Stimulated activated CD4-positive, alpha-beta T cell treated with anti-CD3 and anti-CD28 coated beads, TNF-alpha, amount 100 ng/mL, for 24 hours (primary cell): ENCODE data around the gene CDC16.

Experiments used
- DNase-seq, 3 experiments: peaks; one replicate each; pipeline ENCODE4 v3.0.0-alpha.2; 2020; ENCODE audit warnings: low read depth in 3 of 3

Gene CDC16

DNA sequence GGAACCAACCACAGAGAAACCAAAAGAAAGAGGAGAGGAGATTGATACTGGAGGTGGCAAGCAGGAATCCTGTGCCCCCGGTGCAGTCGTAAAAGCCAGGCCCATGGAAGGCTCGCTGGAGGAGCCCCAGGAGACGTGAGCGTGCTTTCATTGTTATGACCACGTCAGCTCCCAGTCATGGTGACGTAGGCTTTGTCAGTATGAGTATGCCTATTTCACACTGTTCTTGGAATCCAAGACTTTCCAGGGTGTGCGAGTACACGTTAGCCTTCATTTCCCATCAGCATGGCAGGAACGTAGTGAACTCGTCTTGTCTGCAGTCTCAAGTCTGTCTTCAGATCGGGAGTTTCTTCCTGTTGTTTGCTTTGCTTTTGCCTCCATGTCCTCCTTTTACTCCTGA lies 64.2 kb downstream of the CDC16 start:
- no peak for DNase-seq

GRCh38 chr13:114299604-114300305 lies 65.1 kb downstream of the CDC16 start:
- DNase-seq = no peak

GRCh38 chr13:114303700-114304327 lies 69.1 kb downstream of the CDC16 start:
- DNase-seq = no peak

- DNase-seq = no peak
Observed at GRCh38 chr13:114304346-114305034, 69.8 kb downstream of the CDC16 start.

DNA sequence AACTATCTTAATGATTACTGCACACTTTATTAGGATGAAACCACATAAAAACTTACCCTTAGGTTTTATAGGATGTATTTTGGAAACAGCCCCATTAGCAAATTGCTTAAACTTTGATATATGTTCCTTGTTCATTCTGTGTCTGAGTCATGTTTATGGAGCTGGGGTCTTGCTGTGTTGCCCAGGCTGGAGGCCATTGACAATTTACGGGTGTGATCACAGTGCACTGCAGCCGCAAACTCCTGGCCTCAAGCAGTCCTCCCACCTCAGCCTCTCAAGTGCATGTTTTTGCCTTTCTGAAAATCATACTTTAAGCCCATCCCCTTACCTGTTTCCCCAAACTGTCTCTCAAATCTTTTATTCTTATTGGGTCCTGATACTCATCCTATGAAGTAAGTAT lies 74.4 kb downstream of the CDC16 start:
- no peak for DNase-seq

DNA sequence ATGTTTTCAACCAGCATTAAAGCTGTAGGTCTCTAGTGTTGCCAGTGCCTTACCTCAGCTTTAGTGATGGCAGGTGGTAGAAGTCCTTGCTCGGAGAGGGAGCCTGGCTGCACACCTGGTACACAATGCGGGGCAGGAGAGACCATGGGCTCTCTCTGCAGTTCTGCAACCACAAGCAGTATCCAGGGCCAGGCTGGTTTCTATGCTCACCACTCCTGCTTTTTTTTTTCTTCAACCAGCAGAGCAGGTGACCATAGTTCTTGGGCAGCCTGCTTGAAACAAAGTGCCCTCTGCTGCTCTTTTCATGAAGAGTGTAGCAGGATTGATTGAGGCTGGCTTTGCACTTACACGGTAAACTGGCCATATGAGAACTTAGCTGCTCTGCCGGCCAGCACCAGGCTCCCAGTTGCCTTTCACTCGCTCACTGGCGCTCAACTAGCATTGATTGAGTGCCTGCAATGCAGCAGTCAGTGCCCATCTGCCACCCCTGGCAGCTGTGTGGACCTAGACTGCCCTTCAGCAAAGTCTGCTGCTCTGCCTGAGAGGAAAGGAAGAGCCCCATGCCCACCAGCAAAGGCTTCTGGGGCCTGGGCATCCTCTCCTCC lies 75.2 kb downstream of the CDC16 start:
- DNase-seq = no peak

- DNase-seq = no peak
Observed at GRCh38 chr13:114310956-114311355, 76.3 kb downstream of the CDC16 start.

DNA sequence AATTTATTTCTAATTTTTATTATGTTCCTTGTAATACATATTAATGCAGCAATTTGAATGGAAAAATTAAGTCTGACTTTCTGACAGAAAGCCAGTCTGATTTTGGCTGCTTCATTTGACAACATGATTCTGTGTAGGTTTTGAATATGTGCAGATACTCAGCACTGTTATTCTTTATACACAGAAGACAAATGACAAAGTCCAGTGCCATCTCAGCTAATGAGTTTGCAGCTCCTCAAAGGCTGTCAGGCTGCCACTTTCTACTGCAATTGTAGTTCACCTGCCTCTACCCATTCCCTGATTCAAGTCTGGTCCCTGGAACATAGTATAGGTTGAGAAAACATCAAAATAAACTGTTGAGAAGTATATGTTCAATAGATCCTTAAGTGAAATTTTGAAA lies 76.7 kb downstream of the CDC16 start:
- no peak for DNase-seq

- DNase-seq = no peak
Observed at GRCh38 chr13:114311908-114312307, 77.2 kb downstream of the CDC16 start.

GRCh38 chr13:114313061-114313860 lies 78.6 kb downstream of the CDC16 start:
- DNase-seq = peak in 2 of 3 experiments; percentile 16 to 40

DNA sequence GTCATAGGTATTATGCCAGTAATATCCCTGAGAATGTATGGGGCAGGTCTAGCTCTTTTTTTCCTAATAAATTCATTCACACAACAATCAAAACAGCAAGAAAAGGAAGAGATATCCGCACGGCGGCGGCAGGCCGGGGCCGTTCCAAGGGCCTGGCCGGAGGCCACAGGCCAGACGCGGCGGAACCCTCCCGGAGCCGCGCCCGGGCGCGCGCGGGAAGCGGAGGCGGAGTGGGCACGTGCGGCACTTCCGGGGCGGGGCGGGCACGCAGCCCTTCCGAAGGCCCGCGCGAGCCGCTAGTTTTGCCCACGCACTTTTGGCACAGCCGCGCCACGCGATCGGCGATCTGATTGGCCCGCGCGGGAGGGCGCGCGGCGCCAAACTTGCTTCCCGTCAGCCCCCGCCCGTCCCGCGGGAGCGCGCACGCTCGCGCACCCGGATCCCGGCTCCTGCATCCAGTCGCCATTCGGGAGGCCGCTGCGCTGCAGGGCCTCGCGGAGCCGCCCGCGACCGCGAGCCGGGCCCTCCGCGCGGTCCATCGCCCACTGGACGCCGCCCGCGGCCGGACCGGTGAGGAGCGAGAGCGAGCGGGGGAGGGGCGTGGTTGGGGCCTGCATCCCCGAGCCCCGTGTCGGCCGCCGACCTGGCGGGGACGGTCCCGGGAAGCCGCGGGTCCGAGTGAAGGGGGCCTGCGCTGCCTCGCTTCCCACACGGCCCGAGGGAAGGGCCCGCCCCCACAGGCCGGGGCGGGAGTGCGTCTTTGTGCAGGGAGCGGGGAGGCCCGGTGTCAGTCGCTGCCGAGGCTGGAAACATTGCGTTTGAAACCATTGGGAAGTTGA lies 79.6 kb downstream of the CDC16 start, which contains the start of gene CHAMP1:
Gene CHAMP1 (plus strand): TSS at position 430 of the 839 bp plus-strand sequence. CDS start 9,340 bp downstream, outside the sequence.
- peak; percentile 86 to 93 (median 88) for DNase-seq

DNA sequence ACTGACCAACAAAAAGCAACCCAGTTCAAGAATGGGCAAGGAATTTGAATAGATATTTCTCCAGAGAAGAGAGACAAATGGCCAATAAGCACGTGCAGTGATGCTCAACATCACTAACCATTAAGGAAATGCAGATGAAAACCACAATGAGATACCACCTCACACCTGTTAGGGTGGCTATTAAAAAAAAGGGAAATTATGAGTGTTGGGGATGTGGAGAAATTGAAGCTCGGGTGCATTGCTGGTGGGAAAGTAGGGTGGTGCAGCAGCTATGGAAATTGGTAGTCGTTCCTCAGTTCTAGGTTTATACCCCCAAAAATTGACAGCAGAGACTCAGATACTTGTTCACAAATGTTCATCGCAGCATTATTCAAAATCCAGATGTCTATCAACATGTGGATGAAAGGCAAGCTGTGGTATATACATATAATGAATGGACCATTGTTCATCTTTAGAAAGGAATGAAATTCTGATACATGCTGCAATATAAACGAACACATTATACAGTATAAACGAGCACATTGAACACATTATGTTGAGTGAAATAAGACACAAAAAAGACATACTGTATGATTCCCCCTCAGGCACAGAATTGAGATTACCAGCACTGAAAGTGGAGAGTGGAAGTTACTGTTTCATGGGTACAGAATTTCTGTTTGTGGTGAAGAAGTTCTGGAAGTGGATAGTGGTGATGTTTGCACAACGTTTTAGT lies 80.5 kb downstream of the CDC16 start:
- no peak for DNase-seq

DNA sequence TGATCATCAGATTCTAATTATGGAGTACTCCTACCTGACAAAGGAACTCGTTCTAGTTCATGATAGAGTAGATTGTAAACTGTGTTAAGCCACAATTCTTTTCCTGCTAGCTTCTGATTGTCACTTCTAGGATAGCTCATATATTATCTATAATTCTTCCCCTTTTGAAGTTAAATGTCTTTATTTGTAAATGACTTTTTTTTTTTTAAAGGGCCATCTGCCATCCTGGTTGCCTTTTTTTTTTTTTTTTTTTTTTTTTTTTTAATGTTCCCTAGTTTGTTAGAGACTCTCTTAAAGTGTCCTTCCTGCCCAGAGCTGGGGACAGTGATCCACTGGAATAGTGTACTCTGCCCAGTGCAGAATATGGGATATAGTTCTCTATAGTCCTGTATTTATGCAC lies 83.9 kb downstream of the CDC16 start:
- DNase-seq = no peak

GRCh38 chr13:114319441-114319913 lies 84.8 kb downstream of the CDC16 start:
- no peak for DNase-seq

GRCh38 chr13:114320065-114320464 lies 85.4 kb downstream of the CDC16 start:
- DNase-seq = no peak

- DNase-seq = no peak
Observed at GRCh38 chr13:114321256-114321655, 86.6 kb downstream of the CDC16 start.
